PC-3 (cell line): ENCODE results near the gene YIPF4. TPM values are rescaled to one million over a fixed set of nuclear protein-coding genes. Genes with fewer than 3 reads are reported as not detected.

Experiments
- ATAC-seq: fragments of 200-7000 bp; cut with Tn5 transposase; 2 replicates; pipeline ENCODE4 v1.9.1; 2020; ENCODE audit warnings: mild to moderate bottlenecking, moderate library complexity
- BruUV-seq: library from RNA; stranded (reverse); fragments of 400-500 nt; replicated peaks from 2 replicates; lab custom pipeline; 2021; lab: Mats Ljungman, UMichigan
- CTCF ChIA-PET: fragments of 300-600 bp; sonication (Branson Sonifier 250); formaldehyde crosslinking; loops from one replicate; lab custom pipeline; 2022; ENCODE audit warnings: antibody characterized with exemption; lab: Charles Lee
- POLR2A ChIA-PET: fragments of 300-600 bp; sonication (Branson Sonifier 250); formaldehyde crosslinking; loops from one replicate; lab custom pipeline; 2022; ENCODE audit warnings: antibody characterized with exemption; ENCODE audit not compliant: unreplicated experiment; lab: Charles Lee
- DNase-seq: peaks from one replicate; pipeline ENCODE4 v3.0.0-alpha.2; 2015
- H2AFZ ChIP-seq: fragments of 300-600 bp; sonication (generic); 2 replicates; pipeline ENCODE4 v1.6.0; 2016; ENCODE audit warnings: antibody characterized with exemption, low read length
- H3F3A ChIP-seq: fragments of 300-600 bp; sonication (generic); one replicate; pipeline ENCODE4 v1.6.0; 2017; ENCODE audit warnings: antibody characterized with exemption, low read length, control low read depth, mild to moderate bottlenecking; ENCODE audit not compliant: unreplicated experiment
- H3K27ac ChIP-seq: fragments of 300-600 bp; sonication (generic); 2 replicates; pipeline ENCODE4 v1.5.1; 2016; ENCODE audit warnings: mild to moderate bottlenecking, low read length
- H3K27me3 ChIP-seq: fragments of 300-600 bp; sonication (generic); 2 replicates; pipeline ENCODE4 v1.6.1; 2016; ENCODE audit warnings: low read length, mixed read lengths
- H3K36me3 ChIP-seq: fragments of 300-600 bp; sonication (generic); 2 replicates; pipeline ENCODE4 v1.6.1; 2016; ENCODE audit warnings: low read depth, mixed run types, low read length, mixed read lengths
- H3K4me1 ChIP-seq: fragments of 300-600 bp; sonication (generic); 2 replicates; pipeline ENCODE4 v1.5.1; 2016; ENCODE audit warnings: low read length; ENCODE audit not compliant: insufficient read depth
- H3K4me2 ChIP-seq: fragments of 300-600 bp; sonication (generic); 2 replicates; pipeline ENCODE4 v1.6.0; 2016; ENCODE audit warnings: low read length
- H3K4me3 ChIP-seq: fragments of 300-600 bp; sonication (generic); 2 replicates; pipeline ENCODE4 v1.5.1; 2016; ENCODE audit warnings: mild to moderate bottlenecking, low read length, mixed read lengths
- H3K79me2 ChIP-seq: fragments of 300-600 bp; sonication (generic); 2 replicates; pipeline ENCODE4 v1.6.1; 2017; ENCODE audit warnings: low read length, mixed read lengths
- H3K9ac ChIP-seq: fragments of 300-600 bp; sonication (generic); 2 replicates; pipeline ENCODE4 v1.6.0; 2016; ENCODE audit warnings: mild to moderate bottlenecking, low read length
- H3K9me2 ChIP-seq: fragments of 300-600 bp; sonication (generic); replicated peaks from 2 replicates; pipeline ENCODE4 v1.6.1; 2016; ENCODE audit warnings: mixed run types, low read length, mixed read lengths
- H3K9me3 ChIP-seq: fragments of 300-600 bp; sonication (generic); 2 replicates; pipeline ENCODE4 v1.6.1; 2016; ENCODE audit warnings: low read length, mixed read lengths
- H4K20me1 ChIP-seq: fragments of 300-600 bp; sonication (generic); 2 replicates; pipeline ENCODE4 v1.6.1; 2016; ENCODE audit warnings: low read length, mixed read lengths
- CTCF ChIP-seq: fragments of 300-600 bp; sonication (generic); conservative IDR thresholded peaks from 2 replicates; pipeline ENCODE4 v1.5.1; 2017; ENCODE audit warnings: antibody characterized with exemption, low read depth, mild to moderate bottlenecking, low read length
- EZH2 ChIP-seq: fragments of 300-600 bp; sonication (generic); IDR thresholded peaks from one replicate; pipeline ENCODE4 v1.6.1; 2017; ENCODE audit warnings: antibody characterized with exemption, mild to moderate bottlenecking, low read length; ENCODE audit not compliant: unreplicated experiment
- EZH2phosphoT487 ChIP-seq: fragments of 300-600 bp; sonication (generic); IDR thresholded peaks from 2 replicates; pipeline ENCODE4 v1.6.1; 2018; ENCODE audit warnings: mild to moderate bottlenecking, antibody characterized with exemption, low read length, borderline replicate concordance
- intact Hi-C: fragments of 100-400 bp; cut with micrococcal nuclease; formaldehyde crosslinking; loops from 2 replicates; pipeline ENCODE4 v1.9.0; 2023
- total RNA-seq: library from RNA; depleted of rRNA; stranded (reverse); fragments of >200 nt; gene quantifications from 2 replicates; pipeline ENCODE4 v1.2.3, GENCODE V29; 2014

YIPF4 gene
- total RNA-seq, 1 experiment from 2014 or later, result 13.1 TPM

- no peaks in the 10 kb centered on the region for H3K4me1 ChIP-seq
- H3K4me2 ChIP-seq, result no peak overlapping the region
- ChIA-PET CTCF (no interaction called here), POLR2A (no interaction called here)
- no peak overlapping the region for H3K9ac ChIP-seq
- no peak overlapping the region for H3K27ac ChIP-seq
- ATAC-seq (no peak), DNase-seq (no peak)
- H3K36me3 ChIP-seq, result no peaks in the 10 kb centered on the region
- no peak overlapping the region for H3K4me3 ChIP-seq
- H2AFZ ChIP-seq, result no peak overlapping the region
- no peaks in the 10 kb centered on the region for H3K27me3 ChIP-seq
- H3K9me3 ChIP-seq, result no peaks in the 10 kb centered on the region
- intact Hi-C loops, result no loop called here
- no peaks in the 10 kb centered on the region for H3K79me2 ChIP-seq
- H3K9me2 ChIP-seq, result no peaks in the 10 kb centered on the region
- H3F3A ChIP-seq, result no peaks in the 10 kb centered on the region
- BruUV-seq, result no TSS peak
- no peak for TF ChIP-seq CTCF
- no peak for TF ChIP-seq EZH2
- TF ChIP-seq EZH2phosphoT487, result no peak
- no peaks in the 10 kb centered on the region for H4K20me1 ChIP-seq
Measured at GRCh38 chr2:32262105-32262504, 15.6 kb upstream of the YIPF4 start.

GRCh38 chr2:32264422-32265105 lies 13.1 kb upstream of the YIPF4 start, which contains the start of gene NLRC4:
Gene NLRC4 (minus strand): TSS chr2:32264886. CDS start chr2:32256775, 8,111 bp downstream.
- no peak within 1 kb of the TSS for H3K27ac ChIP-seq
- POLR2A ChIA-PET, result no interaction called here
- intact Hi-C loops, result no loop called here
- no peak within 1 kb of the TSS for H3K4me2 ChIP-seq
- BruUV-seq, result TSS peak; percentile 76
- H3K9me2 ChIP-seq, result no peaks in the 10 kb centered on the region
- ATAC-seq (no peak; the same call in 1 of the 2 replicates), DNase-seq (no peak)
- no peaks in the 10 kb centered on the region for H3K27me3 ChIP-seq
- no peaks in the 10 kb centered on the region for H3K36me3 ChIP-seq
- no peak within 1 kb of the TSS for H3K9ac ChIP-seq
- H3K4me3 ChIP-seq, result no peak within 1 kb of the TSS
- CTCF ChIA-PET, result no interaction called here
- no peak for TF ChIP-seq CTCF
- TF ChIP-seq EZH2phosphoT487, result no peak
- TF ChIP-seq EZH2, result no peak
- H3K79me2 ChIP-seq, result no peaks in the 10 kb centered on the region
- no peaks in the 10 kb centered on the region for H3F3A ChIP-seq
- no peaks in the 10 kb centered on the region for H4K20me1 ChIP-seq
- no peaks in the 10 kb centered on the region for H3K4me1 ChIP-seq
- H3K9me3 ChIP-seq, result no peaks in the 10 kb centered on the region
- peak within 1 kb of the TSS; percentile 68 for H2AFZ ChIP-seq

- Histone ChIP-seq H3K36me3 (no peaks in the 10 kb centered on the region), H3F3A (no peaks in the 10 kb centered on the region), H3K27me3 (no peaks in the 10 kb centered on the region), H3K9me3 (no peaks in the 10 kb centered on the region), H4K20me1 (no peaks in the 10 kb centered on the region), H3K4me3 (no peak overlapping the region), H3K4me1 (no peaks in the 10 kb centered on the region), H3K4me2 (no peak overlapping the region), H3K79me2 (no peaks in the 10 kb centered on the region), H2AFZ (no peak overlapping the region), H3K9ac (no peak overlapping the region), H3K9me2 (no peaks in the 10 kb centered on the region), H3K27ac (no peak overlapping the region)
- no peak for DNase-seq
- intact Hi-C loops, result no loop called here
- ATAC-seq, result no peak
- ChIA-PET CTCF (no interaction called here), POLR2A (no interaction called here)
- no TSS peak for BruUV-seq
- TF ChIP-seq EZH2phosphoT487, result no peak
- no peak for TF ChIP-seq EZH2
- TF ChIP-seq CTCF, result no peak
Measured at GRCh38 chr2:32271063-32271462, 6.6 kb upstream of the YIPF4 start.
